C4-2B (cell line): ENCODE results near the gene IGFBP6.

Experiments
- H3K27ac ChIP-seq: fragments of 450-650 bp; 2 replicates; pipeline ENCODE4 v1.5.1; 2017
- ZFX ChIP-seq: fragments of 450-650 bp; IDR thresholded peaks from 2 replicates; pipeline ENCODE4 v1.6.1; 2017
- TF ChIP-seq, protein P1 (sequence below): fragments of 450-650 bp; conservative IDR thresholded peaks from 2 replicates; pipeline ENCODE4 v1.5.1; 2017; ENCODE audit warnings: mild to moderate bottlenecking

Gene IGFBP6

GRCh38 chr12:53056901-53057300, 40.6 kb upstream of the IGFBP6 start:
- H3K27ac ChIP-seq = no peak overlapping the region
- TF ChIP-seq, protein P1, sequence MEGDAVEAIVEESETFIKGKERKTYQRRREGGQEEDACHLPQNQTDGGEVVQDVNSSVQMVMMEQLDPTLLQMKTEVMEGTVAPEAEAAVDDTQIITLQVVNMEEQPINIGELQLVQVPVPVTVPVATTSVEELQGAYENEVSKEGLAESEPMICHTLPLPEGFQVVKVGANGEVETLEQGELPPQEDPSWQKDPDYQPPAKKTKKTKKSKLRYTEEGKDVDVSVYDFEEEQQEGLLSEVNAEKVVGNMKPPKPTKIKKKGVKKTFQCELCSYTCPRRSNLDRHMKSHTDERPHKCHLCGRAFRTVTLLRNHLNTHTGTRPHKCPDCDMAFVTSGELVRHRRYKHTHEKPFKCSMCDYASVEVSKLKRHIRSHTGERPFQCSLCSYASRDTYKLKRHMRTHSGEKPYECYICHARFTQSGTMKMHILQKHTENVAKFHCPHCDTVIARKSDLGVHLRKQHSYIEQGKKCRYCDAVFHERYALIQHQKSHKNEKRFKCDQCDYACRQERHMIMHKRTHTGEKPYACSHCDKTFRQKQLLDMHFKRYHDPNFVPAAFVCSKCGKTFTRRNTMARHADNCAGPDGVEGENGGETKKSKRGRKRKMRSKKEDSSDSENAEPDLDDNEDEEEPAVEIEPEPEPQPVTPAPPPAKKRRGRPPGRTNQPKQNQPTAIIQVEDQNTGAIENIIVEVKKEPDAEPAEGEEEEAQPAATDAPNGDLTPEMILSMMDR = no peak
- TF ChIP-seq ZFX = no peak

GRCh38 chr12:53057816-53058500, 39.5 kb upstream of the IGFBP6 start:
- no peak overlapping the region for H3K27ac ChIP-seq
- no peak for TF ChIP-seq ZFX
- TF ChIP-seq, protein P1 = no peak

DNA sequence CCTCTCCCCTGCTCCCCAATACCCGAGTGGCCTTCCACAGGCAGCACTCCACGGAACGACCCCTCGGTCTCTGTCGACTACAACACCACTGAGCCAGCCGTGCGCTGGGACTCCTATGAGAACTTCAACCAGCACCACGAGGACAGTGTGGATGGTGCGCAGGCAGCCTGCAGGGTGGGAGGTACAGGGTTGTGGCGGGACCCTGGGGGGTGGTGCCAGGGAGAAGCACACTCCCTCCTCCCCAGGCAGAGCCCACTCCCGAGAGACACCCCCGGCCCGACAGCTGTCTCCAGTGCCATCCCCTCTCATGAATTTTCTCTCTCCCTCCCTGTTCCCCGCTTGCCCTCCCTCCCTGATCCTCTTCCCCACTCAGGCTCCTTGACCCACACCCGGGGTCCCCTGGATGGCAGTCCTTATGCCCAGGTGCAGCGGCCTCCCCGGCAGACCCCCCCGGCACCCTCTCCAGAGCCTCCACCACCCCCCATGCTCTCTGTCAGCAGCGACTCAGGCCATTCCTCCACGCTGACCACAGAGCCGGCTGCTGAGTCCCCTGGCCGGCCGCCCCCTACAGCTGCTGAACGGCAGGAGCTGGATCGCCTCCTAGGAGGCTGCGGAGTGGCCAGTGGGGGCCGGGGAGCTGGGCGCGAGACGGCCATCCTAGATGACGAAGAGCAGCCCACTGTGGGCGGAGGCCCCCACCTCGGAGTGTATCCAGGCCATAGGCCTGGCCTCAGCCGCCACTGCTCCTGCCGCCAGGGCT, 38.6 kb upstream of the IGFBP6 start:
- no peak for TF ChIP-seq ZFX
- TF ChIP-seq, protein P1 = no peak
- no peak overlapping the region for H3K27ac ChIP-seq

DNA sequence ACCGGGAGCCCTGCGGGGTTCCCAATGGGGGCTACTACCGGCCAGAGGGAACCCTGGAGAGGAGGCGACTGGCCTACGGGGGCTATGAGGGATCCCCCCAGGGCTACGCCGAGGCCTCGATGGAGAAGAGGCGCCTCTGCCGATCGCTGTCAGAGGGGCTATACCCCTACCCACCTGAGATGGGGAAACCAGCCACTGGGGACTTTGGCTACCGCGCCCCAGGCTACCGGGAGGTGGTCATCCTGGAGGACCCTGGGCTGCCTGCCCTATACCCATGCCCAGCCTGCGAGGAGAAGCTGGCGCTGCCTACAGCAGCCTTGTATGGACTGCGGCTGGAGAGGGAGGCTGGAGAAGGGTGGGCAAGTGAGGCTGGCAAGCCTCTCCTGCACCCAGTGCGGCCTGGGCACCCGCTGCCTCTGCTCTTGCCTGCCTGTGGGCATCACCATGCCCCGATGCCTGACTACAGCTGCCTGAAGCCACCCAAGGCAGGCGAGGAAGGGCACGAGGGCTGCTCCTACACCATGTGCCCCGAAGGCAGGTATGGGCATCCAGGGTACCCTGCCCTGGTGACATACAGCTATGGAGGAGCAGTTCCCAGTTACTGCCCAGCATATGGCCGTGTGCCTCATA, 37.9 kb upstream of the IGFBP6 start:
- no peak for TF ChIP-seq ZFX
- TF ChIP-seq, protein P1 = no peak
- no peak overlapping the region for H3K27ac ChIP-seq

DNA sequence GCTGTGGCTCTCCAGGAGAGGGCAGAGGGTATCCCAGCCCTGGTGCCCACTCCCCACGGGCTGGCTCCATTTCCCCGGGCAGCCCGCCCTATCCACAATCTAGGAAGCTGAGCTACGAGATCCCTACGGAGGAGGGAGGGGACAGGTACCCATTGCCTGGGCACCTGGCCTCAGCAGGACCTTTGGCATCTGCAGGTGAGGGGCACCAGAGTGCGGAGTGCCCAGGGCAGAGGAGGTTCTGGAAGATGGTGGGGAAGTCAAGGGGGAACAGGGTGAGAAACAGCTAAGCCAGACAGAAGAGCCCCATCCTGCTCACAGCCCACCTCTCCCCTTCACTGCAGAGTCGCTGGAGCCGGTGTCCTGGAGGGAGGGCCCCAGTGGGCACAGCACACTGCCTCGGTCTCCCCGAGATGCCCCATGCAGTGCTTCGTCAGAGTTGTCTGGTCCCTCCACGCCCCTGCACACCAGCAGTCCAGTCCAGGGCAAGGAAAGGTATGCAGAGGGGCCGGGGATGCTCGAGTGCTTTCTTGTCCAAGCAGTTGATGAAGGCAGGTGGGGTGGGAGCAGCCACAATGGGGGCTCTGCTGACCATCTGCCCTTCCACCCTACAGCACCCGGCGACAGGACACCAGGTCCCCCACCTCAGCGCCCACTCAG, 37.3 kb upstream of the IGFBP6 start:
- no peak for TF ChIP-seq ZFX
- TF ChIP-seq, protein P1 = no peak
- no peak overlapping the region for H3K27ac ChIP-seq

DNA sequence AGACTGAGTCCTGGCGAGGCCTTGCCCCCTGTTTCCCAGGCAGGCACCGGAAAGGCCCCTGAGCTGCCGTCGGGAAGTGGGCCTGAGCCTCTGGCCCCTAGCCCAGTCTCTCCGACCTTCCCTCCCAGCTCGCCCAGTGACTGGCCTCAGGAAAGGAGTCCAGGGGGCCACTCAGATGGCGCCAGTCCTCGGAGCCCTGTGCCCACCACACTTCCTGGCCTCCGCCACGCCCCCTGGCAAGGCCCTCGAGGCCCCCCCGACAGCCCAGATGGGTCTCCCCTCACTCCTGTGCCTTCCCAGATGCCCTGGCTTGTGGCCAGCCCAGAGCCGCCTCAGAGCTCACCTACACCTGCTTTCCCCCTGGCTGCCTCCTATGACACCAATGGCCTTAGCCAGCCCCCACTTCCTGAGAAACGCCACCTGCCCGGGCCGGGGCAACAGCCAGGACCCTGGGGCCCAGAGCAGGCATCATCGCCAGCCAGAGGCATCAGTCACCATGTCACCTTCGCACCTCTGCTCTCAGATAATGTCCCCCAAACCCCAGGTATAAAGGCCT, 36.7 kb upstream of the IGFBP6 start:
- TF ChIP-seq ZFX = no peak
- TF ChIP-seq, protein P1 = no peak
- peak overlapping the region; percentile 36 for H3K27ac ChIP-seq
